NCI-H1930 (cell line): ENCODE measurements around the gene CEP162.
"Not testable (repeated sequence)": the region's sequence is repeated elsewhere in the genome, so short reads cannot be mapped to it uniquely, and the experiment has no call there.

ENCODE experiments used
- DNase-seq, 2 experiments: peaks; one replicate each; lab custom pipeline; 2025; lab: John Stamatoyannopoulos, UW

Gene CEP162

GRCh38 chr6:84227434-84228197 is at the start of gene CEP162:
Gene CEP162 (minus strand): TSS chr6:84227643. CDS start chr6:84226393, 1,250 bp downstream.
- DNase-seq, result peak; percentile 73 to 78

GRCh38 chr6:84274856-84275255 is 47.4 kb upstream of the CEP162 start:
- DNase-seq, result no peak

- no peak for DNase-seq
These were observed 45.8 kb upstream of the CEP162 start for GRCh38 chr6:84273048-84273809.

- no peak for DNase-seq
These were observed 44.9 kb upstream of the CEP162 start for GRCh38 chr6:84272298-84272697.

- DNase-seq, result no peak
These were observed 43.7 kb upstream of the CEP162 start for GRCh38 chr6:84271061-84271716.

- DNase-seq, result no peak
These were observed 42.7 kb upstream of the CEP162 start for GRCh38 chr6:84269947-84270733.

GRCh38 chr6:84268781-84269180 is 41.3 kb upstream of the CEP162 start:
- DNase-seq, result no peak

- no peak for DNase-seq
These were observed 36.1 kb upstream of the CEP162 start for GRCh38 chr6:84263557-84263956.

GRCh38 chr6:84260926-84261325 is 33.5 kb upstream of the CEP162 start:
- no peak for DNase-seq

- no peak for DNase-seq
These were observed 32.8 kb upstream of the CEP162 start for GRCh38 chr6:84260196-84260595.

- no peak for DNase-seq
These were observed 31.4 kb upstream of the CEP162 start for GRCh38 chr6:84258866-84259265.

GRCh38 chr6:84258268-84258667 is 30.8 kb upstream of the CEP162 start:
- DNase-seq, result no peak

- no peak for DNase-seq
These were observed 28.2 kb upstream of the CEP162 start for GRCh38 chr6:84255641-84256040.

- no peak for DNase-seq
These were observed 25.9 kb upstream of the CEP162 start for GRCh38 chr6:84253380-84253779.

GRCh38 chr6:84251891-84252539 is 24.6 kb upstream of the CEP162 start:
- no peak for DNase-seq

GRCh38 chr6:84249724-84250123 is 22.3 kb upstream of the CEP162 start:
- no peak for DNase-seq

GRCh38 chr6:84244416-84245081 is 17.1 kb upstream of the CEP162 start:
- not testable (repeated sequence) for DNase-seq

- DNase-seq, result no peak
These were observed 15.8 kb upstream of the CEP162 start for GRCh38 chr6:84243240-84243639.

- DNase-seq, result no peak
These were observed 14.8 kb upstream of the CEP162 start for GRCh38 chr6:84242265-84242664.

- no peak for DNase-seq
These were observed 728 bp upstream of the CEP162 start for GRCh38 chr6:84228198-84228543.

GRCh38 chr6:84227044-84227433 is 404 bp downstream of the CEP162 start:
- no peak for DNase-seq
